A549 (cell line): Measurements from ENCODE around the gene ANO10. TPM values are rescaled to one million over a fixed set of nuclear protein-coding genes. Genes with fewer than 3 reads are reported as not detected.

ENCODE experiments used
- ATAC-seq, 2 experiments: fragments of 200-7000 bp in 1 of 2; fragments of >200 bp in 1 of 2; cut with Nextera tagmentation in 1 of 2; cut with Tn5 transposase in 1 of 2; 3 replicates each; pipeline versions ENCODE4 v1.8.0 to v1.9.1; 2018 to 2020; ENCODE audit warnings: mild to moderate bottlenecking in 1 of 2, moderate library complexity in 1 of 2
- CTCF ChIA-PET: fragments of 300-600 bp; sonication (Branson Sonifier 250); formaldehyde crosslinking; extraction: SDS; loops from one replicate; lab custom pipeline; 2021; ENCODE audit warnings: antibody characterized with exemption, inconsistent platforms; lab: Yijun Ruan, JAX
- POLR2A ChIA-PET: fragments of 350-600 bp; formaldehyde crosslinking; extraction: SDS; loops from one replicate; lab custom pipeline; 2021; ENCODE audit warnings: antibody characterized with exemption, inconsistent platforms; lab: Yijun Ruan, JAX
- DNase-seq, 2 experiments: peaks; one replicate each; pipeline versions ENCODE4 v3.0.0 to v3.0.0-alpha.2; 2011 to 2016; ENCODE audit warnings: low read depth in 1 of 2, low spot score in 1 of 2
- FAIRE-seq: peaks from 2 replicates; lab custom pipeline; 2011; peaks lifted over from hg19 to GRCh38; lab: Jason Lieb, UNC
- H3K27ac ChIP-seq, 2 experiments: fragments of >200 bp; sonication (Bioruptor Twin); formaldehyde crosslinking; 3 replicates each; pipeline ENCODE4 v1.5.1; 2016 to 2017
- H3K4me1 ChIP-seq: fragments of >200 bp; sonication (Bioruptor Twin); formaldehyde crosslinking; 3 replicates; pipeline ENCODE4 v1.6.1; 2016
- H3K4me2 ChIP-seq: fragments of >200 bp; sonication (Bioruptor Twin); formaldehyde crosslinking; 3 replicates; pipeline ENCODE4 v1.6.1; 2016
- H3K4me3 ChIP-seq: fragments of >200 bp; sonication (Bioruptor Twin); formaldehyde crosslinking; 3 replicates; pipeline ENCODE4 v1.5.1; 2016
- H3K9me3 ChIP-seq: fragments of >200 bp; sonication (Bioruptor Twin); formaldehyde crosslinking; 3 replicates; pipeline ENCODE4 v1.6.1; 2016
- ATOH8 ChIP-seq: fragments of 250-450 bp; sonication (Bioruptor Pico); IDR thresholded peaks from 2 replicates; pipeline ENCODE4 v1.5.0; 2020; ENCODE audit warnings: low read depth, mild to moderate bottlenecking, moderate library complexity
- CHD4 ChIP-seq: fragments of 200-600 bp; sonication (generic); IDR thresholded peaks from 2 replicates; pipeline ENCODE4 v1.6.1; 2016; ENCODE audit warnings: antibody characterized with exemption, mild to moderate bottlenecking, borderline replicate concordance
- CTCF ChIP-seq: fragments of >200 bp; sonication (Bioruptor Twin); formaldehyde crosslinking; IDR thresholded peaks from 3 replicates; pipeline ENCODE4 v1.5.1; 2016
- EHMT2 ChIP-seq: fragments of 200-600 bp; sonication (generic); IDR thresholded peaks from 2 replicates; pipeline ENCODE4 v1.6.1; 2016; ENCODE audit warnings: antibody characterized with exemption, low read depth, mild to moderate bottlenecking, moderate library complexity
- ELK1 ChIP-seq: fragments of 150-350 bp; IDR thresholded peaks from 2 replicates; pipeline ENCODE4 v1.6.1; 2014; ENCODE audit warnings: low read depth, mild to moderate bottlenecking, low read length
- EP300 ChIP-seq, 2 experiments: fragments of >200 bp; sonication (Bioruptor Twin); formaldehyde crosslinking; IDR thresholded peaks; 2 replicates in 1 of 2; 3 replicates in 1 of 2; pipeline ENCODE4 v1.6.1; 2016 to 2017
- ESRRA ChIP-seq: fragments of 150-350 bp; IDR thresholded peaks from 2 replicates; pipeline ENCODE4 v1.6.1; 2014; ENCODE audit warnings: mild to moderate bottlenecking, low read length, borderline replicate concordance
- FOSB ChIP-seq: fragments of 250-450 bp; sonication (Bioruptor Pico); IDR thresholded peaks from 2 replicates; pipeline ENCODE4 v1.5.0; 2020; ENCODE audit warnings: mild to moderate bottlenecking, moderate library complexity
- GATA3 ChIP-seq: IDR thresholded peaks from 2 replicates; pipeline ENCODE4 v1.6.1; 2012; ENCODE audit warnings: borderline replicate concordance
- JUN ChIP-seq, 2 experiments: fragments of >200 bp; sonication (Bioruptor Twin); formaldehyde crosslinking; IDR thresholded peaks; 2 replicates in 1 of 2; 3 replicates in 1 of 2; pipeline ENCODE4 v1.6.1; 2016 to 2017
- JUNB ChIP-seq: fragments of >200 bp; sonication (Bioruptor Twin); formaldehyde crosslinking; IDR thresholded peaks from 2 replicates; pipeline ENCODE4 v1.6.1; 2016
- KDM1A ChIP-seq: fragments of 200-600 bp; sonication (generic); IDR thresholded peaks from 2 replicates; pipeline ENCODE4 v1.6.1; 2016; ENCODE audit warnings: low read depth, mild to moderate bottlenecking
- MAFK ChIP-seq: fragments of 450-650 bp; IDR thresholded peaks from 2 replicates; pipeline ENCODE4 v1.6.1; 2014; ENCODE audit not compliant: partially characterized antibody
- MAX ChIP-seq: IDR thresholded peaks from 2 replicates; pipeline ENCODE4 v1.6.1; 2012
- MAZ ChIP-seq: fragments of 150-350 bp; IDR thresholded peaks from 2 replicates; pipeline ENCODE4 v1.6.1; 2014; ENCODE audit warnings: antibody characterized with exemption, low read depth, low read length, borderline replicate concordance
- NFE2L2 ChIP-seq: fragments of 150-350 bp; conservative IDR thresholded peaks from 2 replicates; pipeline ENCODE4 v1.6.1; 2014; ENCODE audit warnings: low read length
- PBX3 ChIP-seq: IDR thresholded peaks from 2 replicates; pipeline ENCODE4 v1.6.1; 2012
- RAD21 ChIP-seq, 2 experiments: fragments of >200 bp in 1 of 2; sonication (Bioruptor Twin) in 1 of 2; formaldehyde crosslinking in 1 of 2; IDR thresholded peaks in 1 of 2; conservative IDR thresholded peaks in 1 of 2; 2 replicates in 1 of 2; 3 replicates in 1 of 2; pipeline ENCODE4 v1.6.1; 2012 to 2018; ENCODE audit warnings: inconsistent platforms in 1 of 2
- SMC3 ChIP-seq: fragments of >200 bp; sonication (Bioruptor Twin); formaldehyde crosslinking; IDR thresholded peaks from 3 replicates; pipeline ENCODE4 v1.6.1; 2018; ENCODE audit warnings: inconsistent platforms
- TP53 ChIP-seq: fragments of 250-450 bp; sonication (Bioruptor Pico); IDR thresholded peaks from 2 replicates; pipeline ENCODE4 v1.5.0; 2021; ENCODE audit warnings: mild to moderate bottlenecking, moderate library complexity
- USF2 ChIP-seq: fragments of 450-650 bp; IDR thresholded peaks from 2 replicates; pipeline ENCODE4 v1.6.1; 2014; ENCODE audit warnings: antibody characterized with exemption
- ZFP36 ChIP-seq: fragments of 450-650 bp; IDR thresholded peaks from 2 replicates; pipeline ENCODE4 v1.6.1; 2014; ENCODE audit warnings: borderline replicate concordance; ENCODE audit not compliant: partially characterized antibody
- ZSCAN20 ChIP-seq: fragments of 250-450 bp; sonication (Bioruptor Pico); IDR thresholded peaks from 2 replicates; pipeline ENCODE4 v1.8.0; 2022; ENCODE audit warnings: mild to moderate bottlenecking, moderate library complexity
- WGBS: methylation state at CpG from one replicate; pipeline ENCODE4 v1.1.6; 2017; ENCODE audit errors: missing lambda C conversion rate; 5-methylcytosine and 5-hydroxymethylcytosine counted together
- polyA plus RNA-seq, 4 experiments: library from polyadenylated mRNA; depleted of rRNA in 3 of 4; stranded (reverse); fragments of >200 nt; fragmentation: RNase III in 1 of 4; extraction: RNeasy Plus Mini Kit Qiagen cat#74134 plus additional on column Dnase treatment in 1 of 4; gene quantifications; 2 replicates in 3 of 4; 3 replicates in 1 of 4; pipeline ENCODE4 v1.2.3, GENCODE V29; 2011 to 2017

Gene ANO10
- polyA plus RNA-seq, 2 of the 4 experiments (the other 2 are of a cell fraction) = 20.0 to 22.8 TPM

- ChIA-PET POLR2A (no interaction called here), CTCF (no interaction called here)
- H3K4me1 ChIP-seq = 0 out of 3 replicates have a peak, but pooled peaks cover 5% of the 10 kb centered on the region
- DNase-seq = no peak
- no peak for FAIRE-seq
- H3K4me2 ChIP-seq = no peak overlapping the region
- H3K4me3 ChIP-seq = no peak overlapping the region
- no peak overlapping the region for H3K27ac ChIP-seq
- no peaks in the 10 kb centered on the region for H3K9me3 ChIP-seq
- no peak for ATAC-seq
- no peak for TF ChIP-seq MAFK
- TF ChIP-seq MAX = no peak
Measured at GRCh38 chr3:43540624-43541023, 81.2 kb downstream of the ANO10 start.

- no peaks in the 10 kb centered on the region for H3K9me3 ChIP-seq
- no peak overlapping the region for H3K27ac ChIP-seq
- 0 out of 3 replicates have a peak, but pooled peaks cover 5% of the 10 kb centered on the region for H3K4me1 ChIP-seq
- TF ChIP-seq PBX3 = no peak
- TF ChIP-seq ZSCAN20 = no peak
- no peak for TF ChIP-seq JUN (IDR thresholded peaks at IDR 0.05)
- no peak for TF ChIP-seq NFE2L2
- no peak overlapping the region for H3K4me2 ChIP-seq
- CTCF ChIA-PET = no interaction called here
- ATAC-seq (no peak), FAIRE-seq (no peak), DNase-seq (no peak)
- no peak overlapping the region for H3K4me3 ChIP-seq
- POLR2A ChIA-PET = no interaction called here
- 65% methylated on average over 3 of the region's 3 CpGs for WGBS
Measured at GRCh38 chr3:43539321-43539720, 82.5 kb downstream of the ANO10 start.

GRCh38 chr3:43537225-43537624 is 84.6 kb downstream of the ANO10 start:
- no peak for FAIRE-seq
- CTCF ChIA-PET = interaction anchor here (1.0 to 1.3 kb wide), 2 partner anchors 21 to 662 kb away, joined by 3 read pairs; no protein-coding TSS in a partner anchor

More at GRCh38 chr3:43537225-43537624, 84.6 kb downstream of the ANO10 start:
- no peak for TF ChIP-seq GATA3
- TF ChIP-seq JUNB = no peak
- TF ChIP-seq CHD4 = no peak
- no peak for TF ChIP-seq FOSB
- TF ChIP-seq CTCF = no peak
- TF ChIP-seq TP53 (CRISPR knock-in tag) = no peak
- no peak for TF ChIP-seq USF2
- no peak for TF ChIP-seq ELK1
- TF ChIP-seq ESRRA = no peak
- TF ChIP-seq ATOH8 (CRISPR knock-in tag) = no peak
- no peak for TF ChIP-seq ZFP36
- no peak for TF ChIP-seq RAD21 (conservative IDR thresholded peaks at IDR 0.05 in 1 of 2, IDR thresholded peaks at IDR 0.05 in 1 of 2)
- no peak for TF ChIP-seq EHMT2
- TF ChIP-seq EP300 (IDR thresholded peaks at IDR 0.05) = no peak
- no peak for TF ChIP-seq SMC3
- no peak for TF ChIP-seq MAZ
- TF ChIP-seq KDM1A = no peak
- no peak overlapping the region for H3K4me2 ChIP-seq
- H3K4me3 ChIP-seq = no peak overlapping the region
- ATAC-seq (no peak), DNase-seq (no peak)
- H3K27ac ChIP-seq = no peak overlapping the region
- no peaks in the 10 kb centered on the region for H3K9me3 ChIP-seq
- POLR2A ChIA-PET = no interaction called here
- peaks cover 17% of the 10 kb centered on the region for H3K4me1 ChIP-seq
